Measurements from ENCODE around the gene EXOSC10. TPM values are rescaled to one million over a fixed set of nuclear protein-coding genes. Genes with fewer than 3 reads are reported as not detected.
"Not testable (repeated sequence)": the region's sequence is repeated elsewhere in the genome, so short reads cannot be mapped to it uniquely, and the experiment has no call there.

Gene EXOSC10
- total RNA-seq, 5 donors from 2014 or later (not counting 1 experiment from before 2014, with no cell fraction given) = 72.5 to 85.2 (median 82.1) TPM

DNA sequence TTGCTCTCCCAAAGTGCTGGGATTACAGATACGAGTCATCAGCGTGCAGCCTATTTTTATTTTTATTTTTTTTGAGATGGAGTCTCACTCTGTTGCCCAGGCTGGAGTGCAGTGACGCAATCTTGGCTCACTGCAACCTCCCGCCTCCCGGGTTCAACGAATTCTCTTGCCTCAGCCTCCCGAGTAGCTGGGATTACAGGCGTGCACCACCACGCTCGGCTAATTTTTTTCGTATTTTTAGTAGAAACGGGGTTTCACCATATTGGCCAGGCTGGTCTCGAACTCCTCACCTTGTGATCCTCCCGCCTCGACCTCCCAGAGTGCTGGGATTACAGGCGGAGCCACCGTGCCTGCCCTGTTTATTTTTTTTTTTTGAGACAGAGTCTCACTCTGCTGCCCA, 1.1 kb upstream of the EXOSC10 start:
- ATAC-seq (replicated peaks in 1 of 4); H3K9me3 ChIP-seq; POLR2A ChIA-PET; H3K4me3 ChIP-seq (ENCODE audit: control insufficient read depth in 1 of 2, extremely low read depth in 1 of 2, low read length in 1 of 2); H3K9me3 Mint-ChIP-seq; DNase-seq; H3K36me3 Mint-ChIP-seq; H3K27ac ChIP-seq (ENCODE audit: low read length); H3K27me3 Mint-ChIP-seq; H3K27ac Mint-ChIP-seq; H3K27me3 ChIP-seq (replicated peaks in 1 of 2; ENCODE audit: control insufficient read depth in 2 of 2, extremely low read depth in 1 of 2, insufficient read depth in 2 of 2, low read length in 1 of 2): not testable (repeated sequence)
- Histone ChIP-seq H3K36me3 (ENCODE audit: control insufficient read depth in 2 of 2, extremely low read depth in 1 of 2, insufficient read depth in 1 of 2, low read length in 1 of 2) (peaks cover 0 to 18% of the 10 kb centered on the region in 2 donors), H3K4me1 (ENCODE audit: control insufficient read depth in 1 of 2, extremely low read depth in 1 of 2, insufficient read depth in 2 of 2, low read length in 2 of 2) (peaks cover 8 to 12% of the 10 kb centered on the region in 2 experiments)
- Mint-ChIP-seq H3K4me1 (peaks cover 10 to 23% (median 19%) of the 10 kb centered on the region in 3 donors), H3K4me3 (peak overlapping the region in 1 of 3 donors; percentile 96)
- CTCF ChIA-PET = interaction anchor here in 1 of 2 donors (1.9 kb wide), 1 partner anchor 63 kb away, joined by 6 read pairs; no protein-coding TSS in a partner anchor
- 96% methylated on average over 13 of the region's 17 CpGs for WGBS (ENCODE audit: insufficient coverage)

DNA sequence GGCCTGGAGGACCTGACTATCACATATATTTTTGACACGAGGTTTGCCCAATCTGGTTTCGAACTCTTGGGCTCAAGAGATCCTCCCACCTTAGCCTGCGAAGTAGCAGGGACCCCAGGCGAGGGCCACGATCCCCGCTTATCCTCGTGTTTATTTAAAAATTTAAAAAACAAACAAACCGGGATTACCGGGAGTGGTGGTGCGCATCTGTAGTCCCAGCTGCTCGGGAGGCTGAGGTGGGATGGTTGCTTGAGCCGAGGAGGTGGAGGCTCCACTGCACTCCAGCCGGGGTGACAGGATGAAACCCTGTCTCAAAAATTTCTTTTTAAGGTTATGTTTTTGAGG, 452 bp upstream of the EXOSC10 start:
- H3K27ac Mint-ChIP-seq = peak overlapping the region; percentile 89 to 96
- WGBS (ENCODE audit: insufficient coverage) = 84% methylated on average over 9 of the region's 13 CpGs
- H3K4me3 ChIP-seq (ENCODE audit: control insufficient read depth in 1 of 2, extremely low read depth in 1 of 2, low read length in 1 of 2) = peak overlapping the region; percentile 81 to 87
- no peaks in the 10 kb centered on the region for H3K27me3 ChIP-seq (replicated peaks in 1 of 2; ENCODE audit: control insufficient read depth in 2 of 2, extremely low read depth in 1 of 2, insufficient read depth in 2 of 2, low read length in 1 of 2)
- no peaks in the 10 kb centered on the region for H3K27me3 Mint-ChIP-seq
- CTCF ChIA-PET = interaction anchor here in 1 of 2 donors (1.9 kb wide), 1 partner anchor 62 kb away, joined by 6 read pairs; no protein-coding TSS in a partner anchor
- DNase-seq (no peak), ATAC-seq (replicated peaks in 1 of 4) (no peak)
- H3K36me3 ChIP-seq (ENCODE audit: control insufficient read depth in 2 of 2, extremely low read depth in 1 of 2, insufficient read depth in 1 of 2, low read length in 1 of 2) = peaks cover 0 to 20% of the 10 kb centered on the region in 2 donors
- H3K9me3 ChIP-seq = no peaks in the 10 kb centered on the region
- POLR2A ChIA-PET = no interaction called here
- peaks cover 8 to 12% of the 10 kb centered on the region in 2 experiments for H3K4me1 ChIP-seq (ENCODE audit: control insufficient read depth in 1 of 2, extremely low read depth in 1 of 2, insufficient read depth in 2 of 2, low read length in 2 of 2)
- H3K9me3 Mint-ChIP-seq = no peaks in the 10 kb centered on the region
- H3K4me1 Mint-ChIP-seq = peaks cover 10 to 23% (median 19%) of the 10 kb centered on the region in 3 donors
- peak overlapping the region; percentile 56 for H3K27ac ChIP-seq (ENCODE audit: low read length)
- peak overlapping the region; percentile 90 to 96 (median 90) for H3K4me3 Mint-ChIP-seq
- peaks cover 4% of the 10 kb centered on the region for H3K36me3 Mint-ChIP-seq

DNA sequence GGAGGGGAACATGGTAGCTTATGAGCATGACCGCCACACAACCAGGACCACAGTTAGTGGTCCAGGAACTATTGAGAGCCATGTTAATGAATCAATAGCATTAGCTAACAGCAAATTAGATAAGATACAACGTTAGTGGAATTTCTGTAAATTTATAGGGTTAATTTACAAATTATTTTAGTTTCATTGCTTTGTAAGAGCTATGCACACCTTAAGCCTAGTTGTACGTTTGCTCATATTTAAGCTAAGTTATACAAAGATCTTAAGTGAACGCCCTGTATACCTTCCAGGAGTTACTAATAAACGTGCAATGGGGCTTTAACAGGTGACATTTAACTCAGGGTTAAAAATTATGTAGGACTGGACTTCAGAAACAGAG, 749 bp downstream of the EXOSC10 start:
- POLR2A ChIA-PET = interaction anchor here in 1 of 2 donors (0.7 to 0.8 kb wide), 3 partner anchors 17 to 809 kb away, joined by 3 to 5 read pairs (median 4); no protein-coding TSS in a partner anchor
- H3K36me3 Mint-ChIP-seq = peaks cover 4% of the 10 kb centered on the region
- peak overlapping the region; percentile 90 to 96 (median 90) for H3K4me3 Mint-ChIP-seq
- WGBS (ENCODE audit: insufficient coverage) = 0% methylated on average over 2 of the region's 5 CpGs
- Histone ChIP-seq H3K4me1 (ENCODE audit: control insufficient read depth in 1 of 2, extremely low read depth in 1 of 2, insufficient read depth in 2 of 2, low read length in 2 of 2) (peaks cover 8 to 12% of the 10 kb centered on the region in 2 experiments), H3K27me3 (replicated peaks in 1 of 2; ENCODE audit: control insufficient read depth in 2 of 2, extremely low read depth in 1 of 2, insufficient read depth in 2 of 2, low read length in 1 of 2) (no peaks in the 10 kb centered on the region), H3K9me3 (no peaks in the 10 kb centered on the region), H3K4me3 (ENCODE audit: control insufficient read depth in 1 of 2, extremely low read depth in 1 of 2, low read length in 1 of 2) (peak overlapping the region; percentile 81 to 87), H3K36me3 (ENCODE audit: control insufficient read depth in 2 of 2, extremely low read depth in 1 of 2, insufficient read depth in 1 of 2, low read length in 1 of 2) (peaks cover 0 to 32% of the 10 kb centered on the region in 2 donors), H3K27ac (ENCODE audit: low read length) (no peak overlapping the region)
- no peaks in the 10 kb centered on the region for H3K27me3 Mint-ChIP-seq
- peaks cover 10 to 23% (median 19%) of the 10 kb centered on the region in 3 donors for H3K4me1 Mint-ChIP-seq
- no peaks in the 10 kb centered on the region for H3K9me3 Mint-ChIP-seq
- no peak for ATAC-seq (replicated peaks in 1 of 4)
- no peak for DNase-seq
- CTCF ChIA-PET = interaction anchor here (0.5 to 2.7 kb wide), 5 partner anchors 12 to 316 kb away, joined by 3 to 17 read pairs (median 4); no protein-coding TSS in a partner anchor
- peak overlapping the region; percentile 83 to 88 for H3K27ac Mint-ChIP-seq

DNA sequence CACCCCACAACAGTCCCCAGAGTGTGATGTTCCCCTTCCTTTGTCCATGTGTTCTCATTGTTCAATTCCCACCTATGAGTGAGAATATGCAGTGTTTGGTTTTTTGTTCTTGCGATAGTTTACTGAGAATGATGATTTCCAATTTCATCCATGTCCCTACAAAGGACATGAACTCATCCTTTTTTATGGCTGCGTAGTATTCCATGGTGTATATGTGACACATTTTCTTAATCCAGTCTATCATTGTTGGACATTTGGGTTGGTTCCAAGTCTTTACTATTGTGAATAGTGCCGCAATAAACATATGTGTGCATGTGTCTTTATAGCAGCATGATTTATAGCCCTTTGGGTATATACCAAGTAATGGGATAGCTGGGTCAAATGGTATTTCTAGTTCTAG, 15.9 kb downstream of the EXOSC10 start:
- H3K9me3 Mint-ChIP-seq; H3K4me3 ChIP-seq (ENCODE audit: control insufficient read depth in 1 of 2, extremely low read depth in 1 of 2, low read length in 1 of 2); H3K27ac Mint-ChIP-seq; H3K27ac ChIP-seq (ENCODE audit: low read length); CTCF ChIA-PET; POLR2A ChIA-PET; DNase-seq; ATAC-seq (replicated peaks in 1 of 4); H3K27me3 Mint-ChIP-seq; H3K9me3 ChIP-seq; H3K4me1 ChIP-seq (ENCODE audit: control insufficient read depth in 1 of 2, extremely low read depth in 1 of 2, insufficient read depth in 2 of 2, low read length in 2 of 2); H3K27me3 ChIP-seq (replicated peaks in 1 of 2; ENCODE audit: control insufficient read depth in 2 of 2, extremely low read depth in 1 of 2, insufficient read depth in 2 of 2, low read length in 1 of 2); H3K4me1 Mint-ChIP-seq; H3K4me3 Mint-ChIP-seq: not testable (repeated sequence)
- peaks cover 4 to 54% of the 10 kb centered on the region in 2 donors for H3K36me3 ChIP-seq (ENCODE audit: control insufficient read depth in 2 of 2, extremely low read depth in 1 of 2, insufficient read depth in 1 of 2, low read length in 1 of 2)
- H3K36me3 Mint-ChIP-seq = peaks cover 55% of the 10 kb centered on the region
- no CpG with 5 or more reads among the region's 3 CpGs for WGBS (ENCODE audit: insufficient coverage)

DNA sequence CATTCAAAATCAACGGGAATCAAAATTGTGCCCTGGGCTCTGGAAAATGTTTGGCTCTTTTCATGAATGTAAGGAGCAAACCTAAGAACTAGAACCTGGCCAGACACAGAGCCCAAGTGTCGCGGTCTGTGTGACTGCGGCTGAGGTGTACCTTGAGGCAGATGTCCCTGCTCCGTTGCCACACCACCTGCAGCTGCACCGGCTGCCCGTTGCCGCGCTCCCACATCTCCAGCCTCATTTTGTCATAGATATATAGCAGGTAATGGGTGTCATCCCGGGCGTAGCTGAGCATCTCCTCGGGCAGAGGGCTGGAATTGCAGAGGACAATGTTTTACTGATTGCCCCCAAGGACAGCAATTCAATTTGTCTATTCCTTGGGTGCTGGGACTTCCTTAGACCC, 18.7 kb downstream of the EXOSC10 start:
- no peak overlapping the region for H3K4me3 Mint-ChIP-seq
- peaks cover 55% of the 10 kb centered on the region for H3K36me3 Mint-ChIP-seq
- H3K4me1 ChIP-seq (ENCODE audit: control insufficient read depth in 1 of 2, extremely low read depth in 1 of 2, insufficient read depth in 2 of 2, low read length in 2 of 2) = no peaks in the 10 kb centered on the region
- no peaks in the 10 kb centered on the region for H3K27me3 Mint-ChIP-seq
- POLR2A ChIA-PET = no interaction called here
- no peaks in the 10 kb centered on the region for H3K27me3 ChIP-seq (replicated peaks in 1 of 2; ENCODE audit: control insufficient read depth in 2 of 2, extremely low read depth in 1 of 2, insufficient read depth in 2 of 2, low read length in 1 of 2)
- 98% methylated on average over 11 of the region's 12 CpGs for WGBS (ENCODE audit: insufficient coverage)
- H3K4me1 Mint-ChIP-seq = no peaks in the 10 kb centered on the region
- H3K9me3 ChIP-seq = no peaks in the 10 kb centered on the region
- H3K36me3 ChIP-seq (ENCODE audit: control insufficient read depth in 2 of 2, extremely low read depth in 1 of 2, insufficient read depth in 1 of 2, low read length in 1 of 2) = peaks cover 8 to 60% of the 10 kb centered on the region in 2 donors
- no peak overlapping the region for H3K27ac ChIP-seq (ENCODE audit: low read length)
- DNase-seq = no peak
- no peak for ATAC-seq (replicated peaks in 1 of 4)
- CTCF ChIA-PET = interaction anchor here in 1 of 2 donors (0.5 to 1.4 kb wide), 2 partner anchors 20 to 1414 kb away, joined by 3 to 4 read pairs; no protein-coding TSS in a partner anchor
- H3K9me3 Mint-ChIP-seq = no peaks in the 10 kb centered on the region
- no peak overlapping the region for H3K4me3 ChIP-seq (ENCODE audit: control insufficient read depth in 1 of 2, extremely low read depth in 1 of 2, low read length in 1 of 2)
- no peak overlapping the region for H3K27ac Mint-ChIP-seq

DNA sequence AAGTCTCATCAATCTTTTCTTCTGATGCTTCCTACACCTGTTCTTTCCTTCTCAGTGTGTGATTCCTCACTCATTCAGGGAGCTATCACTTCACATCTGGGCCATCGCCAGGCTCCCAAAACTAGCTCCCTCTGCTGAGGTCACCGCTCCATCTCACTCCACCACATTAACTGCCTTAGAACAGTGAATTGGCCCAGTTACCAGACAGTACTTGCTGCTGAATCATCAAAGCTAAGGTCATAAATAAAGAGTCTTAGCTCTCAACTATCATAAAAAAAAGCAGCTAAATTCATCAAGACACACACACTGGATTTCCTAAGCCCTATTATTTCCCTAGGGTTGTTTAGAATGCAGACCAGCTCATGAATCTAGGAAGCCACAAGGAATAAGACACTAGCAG, 21.0 kb downstream of the EXOSC10 start:
- no peak for DNase-seq
- H3K4me3 Mint-ChIP-seq = no peak overlapping the region
- ChIA-PET POLR2A (interaction anchor here in 1 of 2 donors (0.6 kb wide), 1 partner anchor 19 kb away, joined by 3 read pairs; no protein-coding TSS in a partner anchor), CTCF (no interaction called here)
- no peaks in the 10 kb centered on the region for H3K9me3 ChIP-seq
- H3K27me3 ChIP-seq (replicated peaks in 1 of 2; ENCODE audit: control insufficient read depth in 2 of 2, extremely low read depth in 1 of 2, insufficient read depth in 2 of 2, low read length in 1 of 2) = no peaks in the 10 kb centered on the region
- peaks cover 54% of the 10 kb centered on the region for H3K36me3 Mint-ChIP-seq
- H3K4me3 ChIP-seq (ENCODE audit: control insufficient read depth in 1 of 2, extremely low read depth in 1 of 2, low read length in 1 of 2) = no peak overlapping the region
- H3K27ac ChIP-seq (ENCODE audit: low read length) = no peak overlapping the region
- H3K27me3 Mint-ChIP-seq = no peaks in the 10 kb centered on the region
- H3K27ac Mint-ChIP-seq = peak overlapping the region in 1 of 2 donors; percentile 28
- no peaks in the 10 kb centered on the region for H3K4me1 ChIP-seq (ENCODE audit: control insufficient read depth in 1 of 2, extremely low read depth in 1 of 2, insufficient read depth in 2 of 2, low read length in 2 of 2)
- no peaks in the 10 kb centered on the region for H3K4me1 Mint-ChIP-seq
- no peaks in the 10 kb centered on the region for H3K9me3 Mint-ChIP-seq
- WGBS (ENCODE audit: insufficient coverage) = 100% methylated on average over 2 of the region's 2 CpGs
- peaks cover 13 to 81% of the 10 kb centered on the region in 2 donors for H3K36me3 ChIP-seq (ENCODE audit: control insufficient read depth in 2 of 2, extremely low read depth in 1 of 2, insufficient read depth in 1 of 2, low read length in 1 of 2)
- ATAC-seq (replicated peaks in 1 of 4) = no peak

Data from T-cell (primary cell).